GM12891 (cell line): Measurements from ENCODE around the gene TBC1D22A.

Source experiments
- POLR2A ChIP-seq: IDR thresholded peaks from 2 replicates; pipeline ENCODE4 v1.6.1; 2011; ENCODE audit warnings: low read depth, low read length, control low read depth
- POLR2AphosphoS5 ChIP-seq: IDR thresholded peaks from 2 replicates; pipeline ENCODE4 v1.6.1; 2011; ENCODE audit warnings: low read depth, low read length, control low read depth
- TAF1 ChIP-seq: IDR thresholded peaks from 2 replicates; pipeline ENCODE4 v1.6.1; 2011; ENCODE audit warnings: low read depth, low read length, control low read depth

DNA sequence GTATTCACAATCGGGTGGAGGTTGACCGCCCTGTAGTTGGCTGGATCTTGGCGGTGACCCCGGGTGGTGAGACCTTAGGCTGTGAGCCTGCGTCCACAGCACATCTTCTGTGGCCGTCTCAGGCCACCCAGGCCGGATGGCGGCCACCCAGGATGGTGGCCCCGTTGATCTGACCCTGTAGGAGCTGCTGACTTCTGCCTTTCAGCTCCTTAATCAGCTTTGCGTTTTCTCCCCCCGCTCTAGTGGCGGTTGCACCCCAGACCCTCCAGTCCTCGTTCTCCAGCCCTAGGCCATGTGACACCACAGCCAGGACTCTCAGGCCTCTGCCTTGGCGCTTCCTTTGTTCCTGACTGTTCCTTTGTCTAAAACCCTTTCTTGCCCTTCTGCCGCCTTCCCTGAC lies 244.0 kb downstream of the TBC1D22A start:
- TF ChIP-seq POLR2A = no peak
- TF ChIP-seq POLR2AphosphoS5 = no peak
- no peak for TF ChIP-seq TAF1
